RWPE1 (cell line): ENCODE results near the gene ASPSCR1.

Experiments used
- CTCF ChIA-PET: fragments of 350-600 bp; sonication (Branson Sonifier 250); formaldehyde crosslinking; extraction: SDS; loops from one replicate; lab custom pipeline; 2021; lab: Yijun Ruan, JAX
- POLR2A ChIA-PET: fragments of 400-600 bp; formaldehyde crosslinking; extraction: SDS; loops from one replicate; lab custom pipeline; 2020; ENCODE audit warnings: antibody characterized with exemption; ENCODE audit not compliant: low non-redundant PET; lab: Yijun Ruan, JAX
- DNase-seq: peaks from one replicate; pipeline ENCODE4 v3.0.0; 2012; ENCODE audit warnings: low spot score
- H3K27ac ChIP-seq: fragments of 450-650 bp; 2 replicates; pipeline ENCODE4 v1.5.1; 2017
- CTCF ChIP-seq: fragments of 450-650 bp; conservative IDR thresholded peaks from 2 replicates; pipeline ENCODE4 v1.5.1; 2017; ENCODE audit warnings: low read depth, mild to moderate bottlenecking

The ASPSCR1 gene

GRCh38 chr17:82058855-82059249 lies 81.4 kb downstream of the ASPSCR1 start:
- no peak for DNase-seq
- POLR2A ChIA-PET, result no interaction called here
- TF ChIP-seq CTCF, result no peak
- CTCF ChIA-PET, result no interaction called here
- H3K27ac ChIP-seq, result peak overlapping the region; percentile 79

GRCh38 chr17:82059272-82060000 lies 82.0 kb downstream of the ASPSCR1 start:
- no peak for TF ChIP-seq CTCF
- no peak for DNase-seq
- peak overlapping the region; percentile 79 for H3K27ac ChIP-seq
- ChIA-PET CTCF (no interaction called here), POLR2A (interaction anchor here (0.6 kb wide), 1 partner anchor 89 kb away, joined by 3 read pairs; no protein-coding TSS in a partner anchor)

- CTCF ChIA-PET, result no interaction called here
- no peak for TF ChIP-seq CTCF
- H3K27ac ChIP-seq, result peak overlapping the region; percentile 79
- DNase-seq, result no peak
- POLR2A ChIA-PET, result interaction anchor here (0.6 kb wide), 1 partner anchor 90 kb away, joined by 3 read pairs; no protein-coding TSS in a partner anchor
These were observed 82.6 kb downstream of the ASPSCR1 start for GRCh38 chr17:82060001-82060380.

GRCh38 chr17:82060614-82061013 lies 83.2 kb downstream of the ASPSCR1 start:
- H3K27ac ChIP-seq, result peak overlapping the region; percentile 79
- no peak for DNase-seq
- ChIA-PET POLR2A (no interaction called here), CTCF (no interaction called here)
- TF ChIP-seq CTCF, result no peak

GRCh38 chr17:82061047-82061925 lies 83.9 kb downstream of the ASPSCR1 start:
- CTCF ChIA-PET, result interaction anchor here (0.6 kb wide), 1 partner anchor 31 kb away, joined by 3 read pairs; no protein-coding TSS in a partner anchor
- DNase-seq, result no peak
- peak overlapping the region; percentile 79 for H3K27ac ChIP-seq
- POLR2A ChIA-PET, result no interaction called here
- TF ChIP-seq CTCF, result no peak
